NT2/D1 (cell line): ENCODE results near the gene MBNL1.

Source experiments
- SUZ12 ChIP-seq: IDR thresholded peaks from 2 replicates; pipeline ENCODE4 v1.6.1; 2011; ENCODE audit not compliant: insufficient read length, insufficient read depth; ENCODE audit errors: extremely low read depth
- YY1 ChIP-seq: IDR thresholded peaks from 2 replicates; pipeline ENCODE4 v1.6.1; 2011; ENCODE audit not compliant: insufficient read length, insufficient read depth
- ZNF274 ChIP-seq: IDR thresholded peaks from 2 replicates; pipeline ENCODE4 v1.6.1; 2011; ENCODE audit warnings: mild to moderate bottlenecking, low read depth, low read length

DNA sequence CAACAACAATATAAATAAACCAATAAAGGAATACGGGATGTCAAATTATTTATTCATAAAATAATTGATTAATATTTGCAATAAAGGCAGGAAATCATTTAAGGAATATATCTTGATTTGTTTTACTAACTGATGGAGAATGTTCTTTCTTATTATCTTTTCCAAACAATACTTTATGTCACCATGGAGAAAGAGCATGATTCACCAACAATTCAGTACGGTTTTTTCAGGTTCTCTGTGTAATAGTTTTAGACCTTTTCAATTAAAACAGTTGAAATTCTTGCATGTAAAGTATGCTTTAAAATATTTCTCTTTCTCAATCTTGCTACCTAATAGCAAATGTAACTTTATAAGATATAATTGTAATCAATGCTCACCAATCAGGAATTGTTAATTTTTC, 41.7 kb upstream of the MBNL1 start:
- TF ChIP-seq YY1 = no peak
- TF ChIP-seq ZNF274 = no peak
- TF ChIP-seq SUZ12 = no peak
